Measurements from ENCODE around the gene ATP2B3.

- TF ChIP-seq ZBTB4 (CRISPR knock-in tag; IDR thresholded peaks at IDR 0.05): no peak
- no peak for TF ChIP-seq FOXM1 (IDR thresholded peaks at IDR 0.05; ENCODE audit: low read depth, low read length)
- no peak for TF ChIP-seq CTCF (IDR thresholded peaks at IDR 0.05 in 2 of 3, conservative IDR thresholded peaks at IDR 0.05 in 1 of 3; ENCODE audit: control insufficient read depth in 2 of 3, extremely low read depth in 1 of 3, insufficient read depth in 1 of 3, low read depth in 3 of 3, low read length in 3 of 3)
- TF ChIP-seq ATF7 (IDR thresholded peaks at IDR 0.05; ENCODE audit: low read depth): no peak
- TF ChIP-seq SMAD5 (IDR thresholded peaks at IDR 0.05; ENCODE audit: low read depth): no peak
- no peak for TF ChIP-seq NFIC (IDR thresholded peaks at IDR 0.05; ENCODE audit: low read depth, low read length)
- no peak for TF ChIP-seq USF1 (IDR thresholded peaks at IDR 0.05; ENCODE audit: borderline replicate concordance, extremely low read length, insufficient read depth, low read depth, low read length)
- TF ChIP-seq YY1 (IDR thresholded peaks at IDR 0.05; ENCODE audit: low read depth, low read length): no peak
- TF ChIP-seq JUND (IDR thresholded peaks at IDR 0.05; ENCODE audit: low read depth, low read length): no peak
- TF ChIP-seq ZNF24 (IDR thresholded peaks at IDR 0.05): no peak
- TF ChIP-seq ZZZ3 (IDR thresholded peaks at IDR 0.05; ENCODE audit: control insufficient read depth, insufficient read length, low read depth): no peak
- TF ChIP-seq TCF7 (IDR thresholded peaks at IDR 0.05; ENCODE audit: borderline replicate concordance): no peak
- no peak for TF ChIP-seq RAD21 (IDR thresholded peaks at IDR 0.05; ENCODE audit: insufficient read depth, low read depth, low read length)
- TF ChIP-seq EZH2 (IDR thresholded peaks at IDR 0.05; ENCODE audit: borderline replicate concordance, control insufficient read depth, low read depth, low read length): no peak
Measured at GRCh38 chrX:153603131-153603656, 85.8 kb downstream of the ATP2B3 start.

All from GM12878 (cell line).